H9 (cell line): ENCODE data around the gene CCT7. TPM values are rescaled to one million over a fixed set of nuclear protein-coding genes. Genes with fewer than 3 reads are reported as not detected.

Experiments
- DNase-seq: peaks from one replicate; pipeline ENCODE4 v3.0.0-alpha.2; 2017
- H2AFZ ChIP-seq: one replicate; pipeline ENCODE4 v1.6.1; 2013; ENCODE audit warnings: mild to moderate bottlenecking, low read length, control low read depth, moderate library complexity
- H2AK5ac ChIP-seq: 2 replicates; pipeline ENCODE4 v1.6.1; 2013; ENCODE audit warnings: low read length, control low read depth, mixed read lengths; ENCODE audit not compliant: insufficient read length
- H2BK120ac ChIP-seq: one replicate; pipeline ENCODE4 v1.6.1; 2013; ENCODE audit warnings: low read depth, mild to moderate bottlenecking, low read length, control low read depth, inconsistent platforms; ENCODE audit not compliant: poor library complexity, severe bottlenecking
- H2BK12ac ChIP-seq: 2 replicates; pipeline ENCODE4 v1.6.1; 2013; ENCODE audit warnings: low read length, control low read depth, mixed read lengths, low read depth; ENCODE audit not compliant: insufficient read length
- H2BK15ac ChIP-seq: 2 replicates; pipeline ENCODE4 v1.6.1; 2013; ENCODE audit warnings: low read depth, low read length, control low read depth
- H2BK20ac ChIP-seq: one replicate; pipeline ENCODE4 v1.6.1; 2013; ENCODE audit warnings: low read depth, mild to moderate bottlenecking, low read length, control low read depth, inconsistent platforms; ENCODE audit not compliant: poor library complexity, severe bottlenecking
- H2BK5ac ChIP-seq: 2 replicates; pipeline ENCODE4 v1.6.1; 2013; ENCODE audit warnings: low read length, control low read depth, mixed read lengths; ENCODE audit not compliant: insufficient read length
- H3K14ac ChIP-seq: 2 replicates; pipeline ENCODE4 v1.6.1; 2013; ENCODE audit warnings: low read length, control low read depth; ENCODE audit not compliant: insufficient read depth
- H3K18ac ChIP-seq: 2 replicates; pipeline ENCODE4 v1.6.1; 2013; ENCODE audit warnings: low read depth, mild to moderate bottlenecking, mixed read lengths, low read length, control low read depth; ENCODE audit not compliant: insufficient read length
- H3K23ac ChIP-seq: 2 replicates; pipeline ENCODE4 v1.6.1; 2013; ENCODE audit warnings: low read length, control low read depth, mixed read lengths, low read depth; ENCODE audit not compliant: insufficient read length
- H3K23me2 ChIP-seq: 2 replicates; pipeline ENCODE4 v1.6.1; 2013; ENCODE audit warnings: low read depth, mild to moderate bottlenecking, mixed read lengths, low read length, control low read depth; ENCODE audit not compliant: insufficient read length, poor library complexity, severe bottlenecking
- H3K27ac ChIP-seq: 2 replicates; pipeline ENCODE4 v1.5.1; 2013; ENCODE audit warnings: low read length, control low read depth, mixed read lengths, low read depth; ENCODE audit not compliant: insufficient read length
- H3K27me3 ChIP-seq: 2 replicates; pipeline ENCODE4 v1.6.1; 2013; ENCODE audit warnings: low read length, control low read depth, inconsistent platforms; ENCODE audit not compliant: insufficient read depth
- H3K4ac ChIP-seq: 2 replicates; pipeline ENCODE4 v1.6.1; 2013; ENCODE audit warnings: low read depth, mild to moderate bottlenecking, control low read depth, inconsistent platforms, low read length, moderate library complexity
- H3K4me1 ChIP-seq: 2 replicates; pipeline ENCODE4 v1.6.1; 2013; ENCODE audit warnings: low read length, control low read depth, inconsistent platforms; ENCODE audit not compliant: insufficient read depth
- H3K4me2 ChIP-seq: 2 replicates; pipeline ENCODE4 v1.6.1; 2013; ENCODE audit warnings: low read length, control low read depth, mixed read lengths; ENCODE audit not compliant: insufficient read length, insufficient read depth
- H3K56ac ChIP-seq: 2 replicates; pipeline ENCODE4 v1.6.1; 2013; ENCODE audit warnings: low read depth, mild to moderate bottlenecking, mixed read lengths, low read length, control low read depth; ENCODE audit not compliant: insufficient read length
- H3K79me1 ChIP-seq: 2 replicates; pipeline ENCODE4 v1.6.1; 2013; ENCODE audit warnings: low read depth, mild to moderate bottlenecking, moderate library complexity, low read length, control low read depth, inconsistent platforms; ENCODE audit not compliant: insufficient read depth, poor library complexity, severe bottlenecking
- H3K79me2 ChIP-seq: 2 replicates; pipeline ENCODE4 v1.6.1; 2013; ENCODE audit warnings: low read length, control low read depth, inconsistent platforms; ENCODE audit not compliant: insufficient read depth
- H3K9ac ChIP-seq: 2 replicates; pipeline ENCODE4 v1.6.1; 2013; ENCODE audit warnings: low read length, control low read depth, mixed read lengths; ENCODE audit not compliant: insufficient read length; ENCODE audit errors: extremely low read depth
- H3K9me3 ChIP-seq: one replicate; pipeline ENCODE4 v1.6.1; 2013; ENCODE audit warnings: low read depth, low read length, inconsistent platforms; ENCODE audit not compliant: control insufficient read depth
- H3T11ph ChIP-seq: one replicate; pipeline ENCODE4 v1.6.1; 2013; ENCODE audit warnings: mild to moderate bottlenecking, low read length, control low read depth, inconsistent platforms
- H4K20me1 ChIP-seq: one replicate; pipeline ENCODE4 v1.6.1; 2013; ENCODE audit not compliant: control insufficient read depth, insufficient read length, insufficient read depth
- H4K5ac ChIP-seq: 2 replicates; pipeline ENCODE4 v1.6.1; 2013; ENCODE audit warnings: low read depth, mild to moderate bottlenecking, mixed read lengths, low read length, control low read depth; ENCODE audit not compliant: insufficient read length
- H4K8ac ChIP-seq: replicated peaks from 2 replicates; pipeline ENCODE4 v1.6.1; 2013; ENCODE audit warnings: low read length, control low read depth, mixed read lengths, low read depth; ENCODE audit not compliant: insufficient read length
- H4K91ac ChIP-seq: 2 replicates; pipeline ENCODE4 v1.6.1; 2013; ENCODE audit warnings: low read depth, mild to moderate bottlenecking, moderate library complexity, mixed read lengths, low read length, control low read depth; ENCODE audit not compliant: insufficient read length
- H3K27ac Mint-ChIP-seq, 3 experiments: 2 replicates in 2 of 3; 3 replicates in 1 of 3; pipeline ENCODE4 v1.8.0; 2020 to 2021; ENCODE audit warnings: mixed read lengths in 3 of 3, mild to moderate bottlenecking in 1 of 3, moderate library complexity in 1 of 3
- H3K27me3 Mint-ChIP-seq: 2 replicates; pipeline ENCODE4 v1.8.0; 2021; ENCODE audit warnings: low read depth, mild to moderate bottlenecking, moderate library complexity, mixed read lengths
- H3K36me3 Mint-ChIP-seq, 3 experiments: 2 replicates in 2 of 3; 3 replicates in 1 of 3; pipeline ENCODE4 v1.8.0; 2020 to 2021; ENCODE audit warnings: low read depth in 3 of 3, mixed read lengths in 3 of 3; ENCODE audit not compliant: insufficient read depth in 1 of 3
- H3K4me1 Mint-ChIP-seq, 2 experiments: 2 replicates each; pipeline ENCODE4 v1.8.0; 2020; ENCODE audit warnings: mixed read lengths in 2 of 2
- H3K4me3 Mint-ChIP-seq, 2 experiments: 2 replicates in 1 of 2; 3 replicates in 1 of 2; pipeline ENCODE4 v1.8.0; 2020 to 2021; ENCODE audit warnings: mild to moderate bottlenecking in 2 of 2, mixed read lengths in 2 of 2, moderate library complexity in 1 of 2
- H3K9me3 Mint-ChIP-seq, 2 experiments: 2 replicates in 1 of 2; 3 replicates in 1 of 2; pipeline ENCODE4 v1.8.0; 2020; ENCODE audit warnings: mild to moderate bottlenecking in 2 of 2, mixed read lengths in 2 of 2, moderate library complexity in 1 of 2
- CTCF ChIP-seq: fragments of 200-600 bp; sonication (generic); conservative IDR thresholded peaks from 3 replicates; pipeline ENCODE4 v1.8.0; 2021; ENCODE audit warnings: antibody characterized with exemption, mild to moderate bottlenecking
- WGBS: extraction: QIAGEN DNeasy Blood & Tissue Kit; methylation state at CpG from one replicate; pipeline ENCODE4 v1.1.7; 2013; ENCODE audit warnings: missing lambda C conversion rate, low lambda C conversion rate, mixed read lengths; ENCODE audit not compliant: insufficient read length; ENCODE audit errors: extremely low coverage; 5-methylcytosine and 5-hydroxymethylcytosine counted together
- total RNA-seq: library from RNA; stranded (reverse); gene quantifications from 2 replicates; pipeline ENCODE4 v1.2.1, GENCODE V29; 2021

CCT7 gene
- total RNA-seq, 1 experiment from 2014 or later, result 500 TPM

GRCh38 chr2:73284296-73285158, 50.4 kb downstream of the CCT7 start, which contains the start of gene FBXO41:
TSS of gene FBXO41 (minus strand) at chr2:73284478. CDS start at chr2:73269630, 14,848 bp downstream.
- Histone ChIP-seq H3K79me1 (no peaks in the 10 kb centered on the region), H3K9ac (peak within 1 kb of the TSS; percentile 62), H3K14ac (peak within 1 kb of the TSS; percentile 81), H2BK20ac (no peak within 1 kb of the TSS), H3K18ac (peak within 1 kb of the TSS; percentile 67), H4K5ac (no peak within 1 kb of the TSS), H2AK5ac (no peak within 1 kb of the TSS), H3K9me3 (no peaks in the 10 kb centered on the region), H2AFZ (no peak within 1 kb of the TSS), H2BK15ac (no peak within 1 kb of the TSS), H3K27me3 (peaks cover 2% of the 10 kb centered on the region; the same call in 1 of the 2 replicates), H3K4me2 (peak within 1 kb of the TSS; percentile 89), H3K4me1 (peaks cover 3% of the 10 kb centered on the region; the same call in 1 of the 2 replicates), H3K23me2 (peaks cover 15% of the 10 kb centered on the region), H3K23ac (no peak within 1 kb of the TSS), H4K8ac (no peak within 1 kb of the TSS), H4K91ac (no peak within 1 kb of the TSS), H3K56ac (no peak within 1 kb of the TSS), H4K20me1 (no peaks in the 10 kb centered on the region), H3T11ph (no peak within 1 kb of the TSS), H2BK120ac (no peak within 1 kb of the TSS), H2BK12ac (no peak within 1 kb of the TSS), H3K27ac (no peak within 1 kb of the TSS), H2BK5ac (no peak within 1 kb of the TSS), H3K4ac (no peak within 1 kb of the TSS), H3K79me2 (peaks cover 3% of the 10 kb centered on the region; the same call in 1 of the 2 replicates)
- Mint-ChIP-seq H3K27me3 (peaks cover 47% of the 10 kb centered on the region), H3K4me1 (peaks cover 19 to 24% of the 10 kb centered on the region in 2 experiments), H3K9me3 (no peaks in the 10 kb centered on the region), H3K27ac (0 out of 7 replicates have a peak within 1 kb of the TSS, but pooled peaks of 1 of the 3 experiments have one; percentile 27), H3K36me3 (no peaks in the 10 kb centered on the region; a peak in 1 of 7 replicates), H3K4me3 (peak within 1 kb of the TSS; percentile 77 to 88)
- DNase-seq, result peak; percentile 85
- WGBS, result no CpG with 5 or more reads among the region's 69 CpGs
- TF ChIP-seq CTCF, result no peak; the same call in 2 of the 3 replicates
